HepG2 (cell line): ENCODE measurements around the gene PRCD. TPM values are rescaled to one million over a fixed set of nuclear protein-coding genes. Genes with fewer than 3 reads are reported as not detected.

ENCODE experiments used
- CBX5 ChIP-seq: sonication (generic); formaldehyde crosslinking; IDR thresholded peaks from 2 replicates; pipeline ENCODE4 v1.4.0; 2020; ENCODE audit warnings: missing genetic modification reagents, borderline replicate concordance
- MED13 ChIP-seq: sonication (generic); formaldehyde crosslinking; IDR thresholded peaks from 2 replicates; pipeline ENCODE4 v1.5.0; 2020; ENCODE audit warnings: missing genetic modification reagents
- NFIC ChIP-seq: IDR thresholded peaks from 2 replicates; pipeline ENCODE4 v1.6.1; 2012; ENCODE audit warnings: mild to moderate bottlenecking, low read length, inconsistent platforms
- NFYB ChIP-seq: sonication (generic); formaldehyde crosslinking; IDR thresholded peaks from 2 replicates; pipeline ENCODE4 v1.4.0; 2020; ENCODE audit warnings: missing genetic modification reagents
- PAXIP1 ChIP-seq: sonication (generic); formaldehyde crosslinking; conservative IDR thresholded peaks from 2 replicates; pipeline ENCODE4 v1.4.0; 2020; ENCODE audit warnings: mild to moderate bottlenecking, missing genetic modification reagents, moderate library complexity
- SMYD3 ChIP-seq: sonication (generic); formaldehyde crosslinking; IDR thresholded peaks from 2 replicates; pipeline ENCODE4 v1.8.1; 2023; ENCODE audit warnings: mild to moderate bottlenecking, missing genetic modification reagents
- SPEN ChIP-seq: sonication (generic); formaldehyde crosslinking; IDR thresholded peaks from 2 replicates; pipeline ENCODE4 v1.5.1; 2020; ENCODE audit warnings: low read depth, mild to moderate bottlenecking, missing genetic modification reagents
- TP53 ChIP-seq: sonication (generic); formaldehyde crosslinking; conservative IDR thresholded peaks from 2 replicates; pipeline ENCODE4 v1.4.0; 2020; ENCODE audit warnings: missing genetic modification reagents
- ZNF331 ChIP-seq: sonication (generic); formaldehyde crosslinking; IDR thresholded peaks from 2 replicates; pipeline ENCODE4 v1.4.0; 2020; ENCODE audit warnings: missing genetic modification reagents
- ZNF44 ChIP-seq: sonication (generic); formaldehyde crosslinking; IDR thresholded peaks from 2 replicates; pipeline ENCODE4 v1.5.1; 2020; ENCODE audit warnings: mild to moderate bottlenecking, missing genetic modification reagents
- ZNF562 ChIP-seq: sonication (generic); formaldehyde crosslinking; IDR thresholded peaks from 2 replicates; pipeline ENCODE4 v1.8.0; 2022; ENCODE audit warnings: missing genetic modification reagents, borderline replicate concordance
- ZNF564 ChIP-seq: sonication (generic); formaldehyde crosslinking; IDR thresholded peaks from 2 replicates; pipeline ENCODE4 v1.8.1; 2023; ENCODE audit warnings: mild to moderate bottlenecking, missing genetic modification reagents
- polyA plus RNA-seq, 8 experiments: library from polyadenylated mRNA; depleted of rRNA in 3 of 8; stranded (reverse) in 7 of 8; unstranded in 1 of 8; fragments of >200 nt; fragmentation: Illumina TruSeq in 4 of 8; extraction: Trizol in 4 of 8; gene quantifications; 2 replicates each; pipeline versions ENCODE4 v1.2.1 to v1.2.3, GENCODE V29; 2011 to 2016; ENCODE audit warnings: low read depth in 4 of 8, missing spikeins in 1 of 8, mixed read lengths in 1 of 8; ENCODE audit not compliant: insufficient read depth in 1 of 8
- total RNA-seq, 5 experiments: library from RNA; depleted of rRNA; stranded (reverse); fragments of >200 nt; fragmentation: Illumina TruSeq; extraction: Trizol; gene quantifications; 2 replicates each; pipeline ENCODE4 v1.2.3, GENCODE V29; 2016; ENCODE audit warnings: low read depth in 1 of 5
- TF ChIP-seq, protein P1 (sequence below): sonication (generic); formaldehyde crosslinking; IDR thresholded peaks from 2 replicates; pipeline ENCODE4 v1.5.1; 2020; ENCODE audit warnings: mild to moderate bottlenecking, missing genetic modification reagents
- TF ChIP-seq, protein P2 (sequence below): sonication (generic); formaldehyde crosslinking; conservative IDR thresholded peaks from 2 replicates; pipeline ENCODE4 v1.8.1; 2023; ENCODE audit warnings: missing genetic modification reagents
- TF ChIP-seq, protein P3 (sequence below): sonication (generic); formaldehyde crosslinking; IDR thresholded peaks from 2 replicates; pipeline ENCODE4 v1.4.0; 2020; ENCODE audit warnings: missing genetic modification reagents

The PRCD gene
- total and polyA plus RNA-seq, 2 of the 13 experiments (the other 11 are each of a cell fraction or from before 2014, with no cell fraction given), result 0.51 TPM; not detected in 1

- TF ChIP-seq SPEN (CRISPR knock-in tag) (peak; percentile 61; the same call in 1 of the 2 replicates), CBX5 (CRISPR knock-in tag) (peak; percentile 69; the same call in 1 of the 2 replicates), ZNF562 (CRISPR knock-in tag) (no peak), TP53 (peak; percentile 99), MED13 (CRISPR knock-in tag) (0 out of 2 replicates have a peak, but pooled peaks have one; percentile 75), ZNF564 (CRISPR knock-in tag) (no peak), ZNF331 (CRISPR knock-in tag) (peak; percentile 92), PAXIP1 (CRISPR knock-in tag) (peak; percentile 86), SMYD3 (peak; percentile 58; the same call in 1 of the 2 replicates), ZNF44 (CRISPR knock-in tag) (no peak), NFIC (peak; percentile 57; the same call in 1 of the 2 replicates), NFYB (CRISPR knock-in tag) (no peak)
- TF ChIP-seq, protein P1, sequence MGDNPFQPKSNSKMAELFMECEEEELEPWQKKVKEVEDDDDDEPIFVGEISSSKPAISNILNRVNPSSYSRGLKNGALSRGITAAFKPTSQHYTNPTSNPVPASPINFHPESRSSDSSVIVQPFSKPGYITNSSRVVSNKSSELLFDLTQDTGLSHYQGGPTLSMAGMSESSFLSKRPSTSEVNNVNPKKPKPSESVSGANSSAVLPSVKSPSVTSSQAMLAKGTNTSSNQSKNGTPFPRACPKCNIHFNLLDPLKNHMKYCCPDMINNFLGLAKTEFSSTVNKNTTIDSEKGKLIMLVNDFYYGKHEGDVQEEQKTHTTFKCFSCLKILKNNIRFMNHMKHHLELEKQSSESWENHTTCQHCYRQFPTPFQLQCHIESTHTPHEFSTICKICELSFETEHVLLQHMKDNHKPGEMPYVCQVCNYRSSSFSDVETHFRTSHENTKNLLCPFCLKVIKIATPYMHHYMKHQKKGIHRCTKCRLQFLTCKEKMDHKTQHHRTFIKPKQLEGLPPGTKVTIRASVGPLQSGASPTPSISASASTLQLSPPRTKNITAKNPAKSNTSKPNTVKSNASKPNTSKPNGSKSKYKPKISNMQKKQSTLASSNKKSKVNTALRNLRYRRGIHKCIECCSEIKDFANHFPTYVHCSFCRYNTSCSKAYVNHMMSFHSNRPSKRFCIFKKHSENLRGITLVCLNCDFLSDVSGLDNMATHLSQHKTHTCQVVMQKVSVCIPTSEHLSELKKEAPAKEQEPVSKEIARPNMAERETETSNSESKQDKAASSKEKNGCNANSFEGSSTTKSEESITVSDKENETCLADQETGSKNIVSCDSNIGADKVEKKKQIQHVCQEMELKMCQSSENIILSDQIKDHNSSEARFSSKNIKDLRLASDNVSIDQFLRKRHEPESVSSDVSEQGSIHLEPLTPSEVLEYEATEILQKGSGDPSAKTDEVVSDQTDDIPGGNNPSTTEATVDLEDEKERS (CRISPR knock-in tag), result peak; percentile 73; the same call in 1 of the 2 replicates
- TF ChIP-seq, protein P2, sequence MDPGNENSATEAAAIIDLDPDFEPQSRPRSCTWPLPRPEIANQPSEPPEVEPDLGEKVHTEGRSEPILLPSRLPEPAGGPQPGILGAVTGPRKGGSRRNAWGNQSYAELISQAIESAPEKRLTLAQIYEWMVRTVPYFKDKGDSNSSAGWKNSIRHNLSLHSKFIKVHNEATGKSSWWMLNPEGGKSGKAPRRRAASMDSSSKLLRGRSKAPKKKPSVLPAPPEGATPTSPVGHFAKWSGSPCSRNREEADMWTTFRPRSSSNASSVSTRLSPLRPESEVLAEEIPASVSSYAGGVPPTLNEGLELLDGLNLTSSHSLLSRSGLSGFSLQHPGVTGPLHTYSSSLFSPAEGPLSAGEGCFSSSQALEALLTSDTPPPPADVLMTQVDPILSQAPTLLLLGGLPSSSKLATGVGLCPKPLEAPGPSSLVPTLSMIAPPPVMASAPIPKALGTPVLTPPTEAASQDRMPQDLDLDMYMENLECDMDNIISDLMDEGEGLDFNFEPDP, result 0 out of 2 replicates have a peak, but pooled peaks have one; percentile 63
- TF ChIP-seq, protein P3, sequence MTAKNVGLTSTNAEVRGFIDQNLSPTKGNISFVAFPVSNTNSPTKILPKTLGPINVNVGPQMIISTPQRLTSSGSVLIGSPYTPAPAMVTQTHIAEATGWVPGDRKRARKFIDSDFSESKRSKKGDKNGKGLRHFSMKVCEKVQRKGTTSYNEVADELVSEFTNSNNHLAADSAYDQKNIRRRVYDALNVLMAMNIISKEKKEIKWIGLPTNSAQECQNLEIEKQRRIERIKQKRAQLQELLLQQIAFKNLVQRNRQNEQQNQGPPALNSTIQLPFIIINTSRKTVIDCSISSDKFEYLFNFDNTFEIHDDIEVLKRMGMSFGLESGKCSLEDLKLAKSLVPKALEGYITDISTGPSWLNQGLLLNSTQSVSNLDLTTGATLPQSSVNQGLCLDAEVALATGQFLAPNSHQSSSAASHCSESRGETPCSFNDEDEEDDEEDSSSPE, result peak; percentile 50; the same call in 1 of the 2 replicates
Measured at GRCh38 chr17:76550712-76551615, 11.1 kb downstream of the PRCD start (continued).
